Measurements from ENCODE around the gene MXRA7. TPM values are rescaled to one million over a fixed set of nuclear protein-coding genes. Genes with fewer than 3 reads are reported as not detected.

The MXRA7 gene
- total and polyA plus RNA-seq, 2 donors (not counting 3 experiments of a cell fraction or from before 2014, with no cell fraction given): 49.5 to 95.8 TPM

DNA sequence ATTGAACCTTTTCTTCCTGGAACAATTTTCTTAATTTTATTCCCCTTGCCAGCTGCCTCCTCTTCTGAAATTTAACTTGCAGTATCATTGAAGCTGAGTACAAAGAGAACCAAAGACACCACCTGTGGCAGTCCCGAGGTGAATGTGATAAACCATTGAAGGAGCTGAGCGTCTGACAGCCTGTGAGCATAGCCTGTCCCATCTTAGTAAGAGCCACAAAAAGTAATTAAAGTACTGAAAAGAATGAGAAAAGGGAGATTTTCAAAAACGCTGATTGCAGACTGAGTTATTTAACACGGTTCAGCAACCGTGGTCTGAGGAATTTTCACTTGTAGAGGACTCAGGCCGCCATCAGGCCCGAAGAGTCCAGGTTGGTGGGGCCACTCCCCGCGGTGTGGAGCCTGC, 40.0 kb downstream of the MXRA7 start:
- Histone ChIP-seq H3K27me3 (ENCODE audit: control insufficient read depth in 2 of 2, insufficient read depth in 2 of 2, low read length in 2 of 2) (peaks cover 0 to 5% of the 10 kb centered on the region in 2 experiments), H3K36me3 (ENCODE audit: control insufficient read depth in 2 of 2, extremely low read depth in 1 of 2, insufficient read depth in 2 of 2, low read length in 2 of 2) (no peaks in the 10 kb centered on the region), H3K9ac (replicated peaks; ENCODE audit: extremely low read depth, insufficient read depth, low read length) (no peak overlapping the region), H3K9me3 (replicated peaks; ENCODE audit: control insufficient read depth, insufficient read depth, low read length) (no peaks in the 10 kb centered on the region), H4K20me1 (replicated peaks; ENCODE audit: control insufficient read depth, extremely low read depth, insufficient read depth, low read length) (no peaks in the 10 kb centered on the region), H3K9me1 (replicated peaks; ENCODE audit: control insufficient read depth, extremely low read depth, insufficient read depth, low read length) (no peaks in the 10 kb centered on the region), H3K4me1 (ENCODE audit: control insufficient read depth, extremely low read depth, insufficient read depth, low read length) (peaks cover 11% of the 10 kb centered on the region), H3K79me2 (ENCODE audit: control insufficient read depth, insufficient read depth, low read length) (no peaks in the 10 kb centered on the region), H3K4me3 (replicated peaks in 1 of 3; ENCODE audit: insufficient read depth in 1 of 3, low read depth in 1 of 3, low read length in 3 of 3) (no peak overlapping the region), H3K4me2 (ENCODE audit: insufficient read depth, low read length) (no peak overlapping the region), H2AFZ (ENCODE audit: low read depth, low read length) (peak overlapping the region; percentile 97), H3K27ac (ENCODE audit: insufficient read depth, low read depth, low read length) (no peak overlapping the region)
- ChIA-PET CTCF (interaction anchor here (1.3 to 3.0 kb wide), 3 partner anchors 11 to 120 kb away, joined by 5 to 30 read pairs (median 16); no protein-coding TSS in a partner anchor), POLR2A (interaction anchor here (0.6 to 1.8 kb wide), 3 partner anchors 11 to 113 kb away, joined by 3 to 7 read pairs (median 3); partner anchors contain the start of genes MFSD11 and SRSF2)
- dilution Hi-C loops (cut with MboI; ENCODE audit: extremely low pct_ligation_motif_present, low sequenced_read_pairs): no loop called here
- intact Hi-C loops (cut with micrococcal nuclease): no loop called here
- no peak for DNase-seq (ENCODE audit: low read depth, low spot score)
- BruUV-seq (replicated peaks): no TSS peak
- FAIRE-seq: no peak
- TF ChIP-seq POLR2A (IDR thresholded peaks at IDR 0.05; ENCODE audit: low read depth, low read length): no peak
- TF ChIP-seq EZH2 (IDR thresholded peaks at IDR 0.05; ENCODE audit: borderline replicate concordance, low read depth, low read length, severe bottlenecking): no peak
- TF ChIP-seq POLR2AphosphoS5 (IDR thresholded peaks at IDR 0.05; ENCODE audit: insufficient read depth, low read depth, low read length): no peak
- no peak for TF ChIP-seq GATA2 (IDR thresholded peaks at IDR 0.05; ENCODE audit: insufficient read depth, insufficient read length, low read depth, low read length)
- no peak for TF ChIP-seq FOS (IDR thresholded peaks at IDR 0.05; ENCODE audit: borderline replicate concordance, insufficient read depth, low read length)
- TF ChIP-seq, protein P1, sequence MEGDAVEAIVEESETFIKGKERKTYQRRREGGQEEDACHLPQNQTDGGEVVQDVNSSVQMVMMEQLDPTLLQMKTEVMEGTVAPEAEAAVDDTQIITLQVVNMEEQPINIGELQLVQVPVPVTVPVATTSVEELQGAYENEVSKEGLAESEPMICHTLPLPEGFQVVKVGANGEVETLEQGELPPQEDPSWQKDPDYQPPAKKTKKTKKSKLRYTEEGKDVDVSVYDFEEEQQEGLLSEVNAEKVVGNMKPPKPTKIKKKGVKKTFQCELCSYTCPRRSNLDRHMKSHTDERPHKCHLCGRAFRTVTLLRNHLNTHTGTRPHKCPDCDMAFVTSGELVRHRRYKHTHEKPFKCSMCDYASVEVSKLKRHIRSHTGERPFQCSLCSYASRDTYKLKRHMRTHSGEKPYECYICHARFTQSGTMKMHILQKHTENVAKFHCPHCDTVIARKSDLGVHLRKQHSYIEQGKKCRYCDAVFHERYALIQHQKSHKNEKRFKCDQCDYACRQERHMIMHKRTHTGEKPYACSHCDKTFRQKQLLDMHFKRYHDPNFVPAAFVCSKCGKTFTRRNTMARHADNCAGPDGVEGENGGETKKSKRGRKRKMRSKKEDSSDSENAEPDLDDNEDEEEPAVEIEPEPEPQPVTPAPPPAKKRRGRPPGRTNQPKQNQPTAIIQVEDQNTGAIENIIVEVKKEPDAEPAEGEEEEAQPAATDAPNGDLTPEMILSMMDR (IDR thresholded peaks at IDR 0.05; ENCODE audit: extremely low read depth in 1 of 2, insufficient read depth in 1 of 2, low read depth in 1 of 2, low read length in 2 of 2): no peak
- no peak for TF ChIP-seq JUN (IDR thresholded peaks at IDR 0.05; ENCODE audit: borderline replicate concordance, insufficient read depth, insufficient read length, low read depth)
- TF ChIP-seq, protein P2, sequence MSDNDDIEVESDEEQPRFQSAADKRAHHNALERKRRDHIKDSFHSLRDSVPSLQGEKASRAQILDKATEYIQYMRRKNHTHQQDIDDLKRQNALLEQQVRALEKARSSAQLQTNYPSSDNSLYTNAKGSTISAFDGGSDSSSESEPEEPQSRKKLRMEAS (IDR thresholded peaks at IDR 0.05; ENCODE audit: insufficient read depth, insufficient read length): no peak
- no peak for TF ChIP-seq MYC (IDR thresholded peaks at IDR 0.05; ENCODE audit: low read depth, low read length)
